Epithelial cell of proximal tubule (primary cell): ENCODE data around the gene IL19. TPM values are rescaled to one million over a fixed set of nuclear protein-coding genes. Genes with fewer than 3 reads are reported as not detected.

Experiments used
- DNase-seq: peaks from one replicate; pipeline ENCODE4 v3.0.0-alpha.2; 2011; ENCODE audit warnings: low read depth
- H3K4me3 ChIP-seq: 2 replicates; pipeline ENCODE4 v1.5.1; 2011; ENCODE audit warnings: low read depth, mild to moderate bottlenecking, low read length
- CTCF ChIP-seq: conservative IDR thresholded peaks from 2 replicates; pipeline ENCODE4 v1.5.1; 2012; ENCODE audit warnings: low read depth, mild to moderate bottlenecking, low read length
- total RNA-seq: library from RNA; depleted of rRNA; stranded (reverse); fragments of >200 nt; gene quantifications from 2 replicates; pipeline ENCODE4 v1.2.3, GENCODE V29; 2015

Gene IL19
- total RNA-seq, 1 donor from 2014 or later: not detected

GRCh38 chr1:206786212-206786886, 15.8 kb downstream of the IL19 start:
- TF ChIP-seq CTCF: no peak
- no peak for DNase-seq
- no peak overlapping the region for H3K4me3 ChIP-seq

GRCh38 chr1:206787891-206788290, 17.3 kb downstream of the IL19 start:
- no peak for TF ChIP-seq CTCF
- no peak for DNase-seq
- H3K4me3 ChIP-seq: no peak overlapping the region

GRCh38 chr1:206788487-206789050, 18.0 kb downstream of the IL19 start:
- DNase-seq: no peak
- no peak overlapping the region for H3K4me3 ChIP-seq
- no peak for TF ChIP-seq CTCF

GRCh38 chr1:206790502-206791250, 20.1 kb downstream of the IL19 start:
- DNase-seq: no peak
- no peak overlapping the region for H3K4me3 ChIP-seq
- no peak for TF ChIP-seq CTCF

GRCh38 chr1:206792939-206793607, 22.5 kb downstream of the IL19 start:
- TF ChIP-seq CTCF: no peak
- no peak for DNase-seq
- H3K4me3 ChIP-seq: no peak overlapping the region

GRCh38 chr1:206793620-206794019, 23.0 kb downstream of the IL19 start:
- H3K4me3 ChIP-seq: no peak overlapping the region
- no peak for TF ChIP-seq CTCF
- no peak for DNase-seq
